GM12878 (cell line): ENCODE data around the gene AKR1C4. TPM values are rescaled to one million over a fixed set of nuclear protein-coding genes. Genes with fewer than 3 reads are reported as not detected.

Source experiments
- ATAC-seq: fragments of 200-7000 bp; cut with Tn5 transposase; 3 replicates; pipeline ENCODE4 v1.9.1; 2020; ENCODE audit warnings: mild to moderate bottlenecking, moderate library complexity
- BruUV-seq: library from RNA; stranded (reverse); fragments of 400-500 nt; replicated peaks from 2 replicates; lab custom pipeline; 2021; lab: Mats Ljungman, UMichigan
- CTCF ChIA-PET: fragments of 300-600 bp; sonication (Branson Sonifier 250); formaldehyde crosslinking; extraction: SDS; loops from one replicate; lab custom pipeline; 2021; ENCODE audit warnings: inconsistent platforms; lab: Yijun Ruan, JAX
- POLR2A ChIA-PET: fragments of 350-600 bp; formaldehyde crosslinking; extraction: SDS; loops from one replicate; lab custom pipeline; 2021; ENCODE audit warnings: inconsistent platforms; lab: Charles Lee
- RAD21 ChIA-PET: fragments of 300-600 bp; sonication (Branson Sonifier 250); formaldehyde crosslinking; loops from one replicate; lab custom pipeline; 2023; ENCODE audit warnings: antibody characterized with exemption; ENCODE audit not compliant: unreplicated experiment; lab: Charles Lee
- SMC1A ChIA-PET: fragments of 300-600 bp; sonication (Branson Sonifier 250); formaldehyde crosslinking; loops from one replicate; lab custom pipeline; 2023; ENCODE audit not compliant: unreplicated experiment, uncharacterized antibody; lab: Charles Lee
- DNase-seq: peaks from one replicate; pipeline ENCODE4 v3.0.0-alpha.2; 2011; ENCODE audit warnings: low read depth, low spot score
- FAIRE-seq: peaks from 3 replicates; lab custom pipeline; 2011; peaks lifted over from hg19 to GRCh38; lab: Jason Lieb, UNC
- H2AFZ ChIP-seq: 2 replicates; pipeline ENCODE4 v1.6.0; 2011; ENCODE audit warnings: low read depth, low read length, control low read depth; ENCODE audit not compliant: control insufficient read depth
- H3K27ac ChIP-seq: 2 replicates; pipeline ENCODE4 v1.5.1; 2011; ENCODE audit warnings: control low read depth; ENCODE audit not compliant: control insufficient read depth, insufficient read depth
- H3K27me3 ChIP-seq, 2 experiments: replicated peaks in 1 of 2; 2 replicates each; pipeline versions ENCODE4 v1.6.0 to v1.6.1; 2011; ENCODE audit warnings: low read length in 1 of 2; ENCODE audit not compliant: control insufficient read depth in 2 of 2, insufficient read depth in 2 of 2
- H3K36me3 ChIP-seq, 2 experiments: 2 replicates each; pipeline ENCODE4 v1.5.1; 2011; ENCODE audit warnings: low read length in 1 of 2; ENCODE audit not compliant: control insufficient read depth in 2 of 2, insufficient read depth in 2 of 2
- H3K4me1 ChIP-seq: 2 replicates; pipeline ENCODE4 v1.6.1; 2011; ENCODE audit warnings: mild to moderate bottlenecking, low read length, moderate library complexity, mixed read lengths; ENCODE audit not compliant: control insufficient read depth, insufficient read depth
- H3K4me2 ChIP-seq: 2 replicates; pipeline ENCODE4 v1.6.0; 2011; ENCODE audit warnings: control low read depth; ENCODE audit not compliant: control insufficient read depth, insufficient read depth
- H3K4me3 ChIP-seq: fragments of 200-600 bp; sonication (generic); 2 replicates; pipeline ENCODE4 v1.5.1; 2016
- H3K79me2 ChIP-seq: 2 replicates; pipeline ENCODE4 v1.6.0; 2011; ENCODE audit warnings: low read length; ENCODE audit not compliant: control insufficient read depth, insufficient read depth
- H3K9ac ChIP-seq: 2 replicates; pipeline ENCODE4 v1.8.0; 2011; ENCODE audit warnings: low read length, control low read depth, mixed read lengths; ENCODE audit not compliant: control insufficient read depth, insufficient read depth
- H3K9me3 ChIP-seq: replicated peaks from 3 replicates; pipeline ENCODE4 v1.5.1; 2011; ENCODE audit warnings: mild to moderate bottlenecking, low read length; ENCODE audit not compliant: control insufficient read depth, insufficient read depth
- H4K20me1 ChIP-seq: 2 replicates; pipeline ENCODE4 v1.6.0; 2011; ENCODE audit not compliant: control insufficient read depth, insufficient read depth
- CREM ChIP-seq: IDR thresholded peaks from 2 replicates; pipeline ENCODE4 v1.6.1; 2014; ENCODE audit warnings: antibody characterized with exemption, low read depth
- IKZF2 ChIP-seq, 2 experiments: fragments of 450-650 bp; IDR thresholded peaks; 2 replicates each; pipeline ENCODE4 v1.6.1; 2017; ENCODE audit warnings: mild to moderate bottlenecking in 2 of 2, moderate library complexity in 2 of 2
- KDM1A ChIP-seq: fragments of 200-600 bp; sonication (generic); IDR thresholded peaks from 2 replicates; pipeline ENCODE4 v1.6.1; 2016; ENCODE audit warnings: borderline replicate concordance
- SIN3A ChIP-seq: IDR thresholded peaks from 2 replicates; pipeline ENCODE4 v1.6.1; 2012; ENCODE audit warnings: low read depth, low read length, improper control_type of control experiment
- ZBTB40 ChIP-seq: fragments of 450-650 bp; IDR thresholded peaks from 2 replicates; pipeline ENCODE4 v1.6.1; 2016; ENCODE audit warnings: mild to moderate bottlenecking, moderate library complexity, borderline replicate concordance
- WGBS: methylation state at CpG from one replicate; pipeline ENCODE4 v1.1.6; 2016; ENCODE audit warnings: low lambda C conversion rate; ENCODE audit not compliant: insufficient replicate concordance, insufficient coverage; ENCODE audit errors: missing lambda C conversion rate; 5-methylcytosine and 5-hydroxymethylcytosine counted together
- in situ Hi-C: fragments of 300-500 bp; cut with MboI; formaldehyde crosslinking; loops from 9 replicates; pipeline ENCODE4 v1.14.3; 2018; ENCODE audit warnings: mixed read lengths
- intact Hi-C: fragments of 100-400 bp; cut with micrococcal nuclease; formaldehyde crosslinking; loops from one replicate; pipeline ENCODE4 v1.14.2; 2022; ENCODE audit not compliant: unreplicated experiment
- polyA plus RNA-seq, 11 experiments: library from polyadenylated mRNA; depleted of rRNA in 4 of 11; unstranded in 6 of 11; stranded (reverse) in 5 of 11; fragments of >200 nt; fragmentation: Nextera tagmentation in 4 of 11; fragmentation: Illumina TruSeq in 1 of 11; extraction: Ambion mirVana in 4 of 11; extraction: Trizol in 1 of 11; gene quantifications; 1 replicate in 1 of 11; 2 replicates in 10 of 11; pipeline versions ENCODE4 v1.2.1 to v1.2.3, GENCODE V29; 2011 to 2016; ENCODE audit warnings: inconsistent platforms in 2 of 11, missing spikeins in 2 of 11, low read depth in 1 of 11
- total RNA-seq, 4 experiments: library from RNA; depleted of rRNA in 3 of 4; stranded (reverse); fragments of >200 nt in 3 of 4; fragmentation: Illumina TruSeq in 1 of 4; extraction: Trizol in 1 of 4; gene quantifications; 2 replicates each; pipeline versions ENCODE4 v1.2.1 to v1.2.3, GENCODE V29; 2013 to 2021

AKR1C4 gene
- total and polyA plus RNA-seq, 10 of the 15 experiments (the other 5 are each of a cell fraction or from before 2014, with no cell fraction given) = 0.20 TPM; not detected in 9

GRCh38 chr10:5157501-5157900 is 39.1 kb upstream of the AKR1C4 start (continued):
- TF ChIP-seq ZBTB40 = no peak
- no peak for TF ChIP-seq SIN3A
- no peak for TF ChIP-seq KDM1A

GRCh38 chr10:5159126-5159525 is 37.5 kb upstream of the AKR1C4 start:
- ChIA-PET RAD21 (no interaction called here), CTCF (no interaction called here), SMC1A (no interaction called here), POLR2A (interaction anchor here (0.5 kb wide), 1 partner anchor 271 kb away, joined by 3 read pairs; no protein-coding TSS in a partner anchor)
- in situ Hi-C loops = no loop called here
- BruUV-seq = no TSS peak
- Histone ChIP-seq H3K4me1 (no peaks in the 10 kb centered on the region), H3K36me3 (no peaks in the 10 kb centered on the region), H4K20me1 (no peaks in the 10 kb centered on the region), H3K79me2 (no peaks in the 10 kb centered on the region), H3K27me3 (no peaks in the 10 kb centered on the region), H3K4me3 (no peak overlapping the region), H3K4me2 (no peak overlapping the region), H3K9ac (no peak overlapping the region), H3K27ac (no peak overlapping the region), H2AFZ (no peak overlapping the region), H3K9me3 (no peaks in the 10 kb centered on the region)
- no peak for ATAC-seq
- intact Hi-C loops = no loop called here
- WGBS = 30% methylated on average over 6 of the region's 6 CpGs
- no peak for TF ChIP-seq CREM
- no peak for TF ChIP-seq IKZF2 (IDR thresholded peaks at IDR 0.05)
- no peak for FAIRE-seq
- DNase-seq = no peak
